ENCODE data around the gene DENND5A. TPM values are rescaled to one million over a fixed set of nuclear protein-coding genes. Genes with fewer than 3 reads are reported as not detected.

Gene DENND5A
- total RNA-seq, 2 donors from 2014 or later = 22.1 to 31.3 TPM

DNA sequence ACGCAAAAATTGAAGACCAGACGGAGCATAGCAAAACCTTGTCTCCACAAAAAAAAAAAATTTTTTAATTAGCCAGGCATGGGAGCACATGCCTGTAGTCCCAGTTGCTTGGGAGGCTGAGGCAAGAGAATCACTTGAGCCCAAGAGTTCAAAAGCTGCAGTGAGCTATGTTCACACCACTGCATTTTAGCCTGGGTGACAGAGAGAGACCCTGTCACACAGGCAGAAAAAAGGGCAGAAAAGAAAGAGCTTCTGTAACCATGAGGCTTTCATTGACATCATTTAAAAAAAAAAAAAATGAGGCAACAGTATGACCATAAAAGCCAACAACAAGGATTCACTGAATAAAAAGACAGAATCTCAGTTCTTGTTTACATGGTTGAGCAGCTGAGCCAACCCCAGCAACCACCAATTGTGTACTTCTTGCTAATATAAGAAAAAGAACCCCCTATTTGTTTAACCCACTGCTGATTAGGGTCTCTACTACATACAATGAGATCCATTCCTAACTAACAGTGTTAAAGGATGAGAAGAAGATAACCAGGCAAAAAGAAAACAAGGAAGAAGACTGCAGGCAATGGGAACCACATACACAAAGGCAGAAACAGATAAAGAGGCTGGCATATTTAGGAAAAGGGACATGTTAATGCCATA, 87.6 kb downstream of the DENND5A start:
- ATAC-seq = no peak
- no peak for DNase-seq
- WGBS, 2 donors = 97% methylated on average over 2 of the region's 2 CpGs
- Histone ChIP-seq H3K4me3 (no peak overlapping the region), H3K9me3 (no peaks in the 10 kb centered on the region), H3K36me3 (replicated peaks in 1 of 2; ENCODE audit: insufficient read depth in 1 of 2, low read depth in 2 of 2) (peaks cover 0 to 7% of the 10 kb centered on the region in 2 donors), H3K27ac (no peak overlapping the region), H3K4me1 (no peaks in the 10 kb centered on the region), H3K27me3 (no peaks in the 10 kb centered on the region)
- TF ChIP-seq POLR2A (IDR thresholded peaks at IDR 0.05) = no peak
- TF ChIP-seq, protein P1, sequence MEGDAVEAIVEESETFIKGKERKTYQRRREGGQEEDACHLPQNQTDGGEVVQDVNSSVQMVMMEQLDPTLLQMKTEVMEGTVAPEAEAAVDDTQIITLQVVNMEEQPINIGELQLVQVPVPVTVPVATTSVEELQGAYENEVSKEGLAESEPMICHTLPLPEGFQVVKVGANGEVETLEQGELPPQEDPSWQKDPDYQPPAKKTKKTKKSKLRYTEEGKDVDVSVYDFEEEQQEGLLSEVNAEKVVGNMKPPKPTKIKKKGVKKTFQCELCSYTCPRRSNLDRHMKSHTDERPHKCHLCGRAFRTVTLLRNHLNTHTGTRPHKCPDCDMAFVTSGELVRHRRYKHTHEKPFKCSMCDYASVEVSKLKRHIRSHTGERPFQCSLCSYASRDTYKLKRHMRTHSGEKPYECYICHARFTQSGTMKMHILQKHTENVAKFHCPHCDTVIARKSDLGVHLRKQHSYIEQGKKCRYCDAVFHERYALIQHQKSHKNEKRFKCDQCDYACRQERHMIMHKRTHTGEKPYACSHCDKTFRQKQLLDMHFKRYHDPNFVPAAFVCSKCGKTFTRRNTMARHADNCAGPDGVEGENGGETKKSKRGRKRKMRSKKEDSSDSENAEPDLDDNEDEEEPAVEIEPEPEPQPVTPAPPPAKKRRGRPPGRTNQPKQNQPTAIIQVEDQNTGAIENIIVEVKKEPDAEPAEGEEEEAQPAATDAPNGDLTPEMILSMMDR (IDR thresholded peaks at IDR 0.05) = no peak
- intact Hi-C loops (cut with DNase I) = no loop called here

DNA sequence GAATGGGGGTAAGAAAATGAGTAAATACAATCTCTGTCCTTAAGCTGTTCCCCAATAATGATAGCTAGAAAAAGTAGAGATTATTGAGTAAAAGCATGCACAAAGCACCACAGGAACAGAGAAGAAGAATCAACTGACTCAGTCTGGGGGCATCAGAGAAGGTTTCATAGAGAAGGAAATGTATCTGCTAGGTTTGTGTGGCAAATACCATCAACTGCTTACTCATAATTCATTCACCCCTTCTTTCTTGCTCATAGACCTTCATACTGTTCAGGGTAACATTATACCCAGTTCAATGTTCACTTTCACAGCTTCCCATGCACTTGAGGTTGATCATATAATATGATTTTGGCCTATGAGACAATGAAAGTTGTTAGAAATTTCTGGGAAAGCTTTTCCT, 88.6 kb downstream of the DENND5A start:
- intact Hi-C loops (cut with DNase I) = no loop called here
- H3K27ac ChIP-seq = no peak overlapping the region

DNA sequence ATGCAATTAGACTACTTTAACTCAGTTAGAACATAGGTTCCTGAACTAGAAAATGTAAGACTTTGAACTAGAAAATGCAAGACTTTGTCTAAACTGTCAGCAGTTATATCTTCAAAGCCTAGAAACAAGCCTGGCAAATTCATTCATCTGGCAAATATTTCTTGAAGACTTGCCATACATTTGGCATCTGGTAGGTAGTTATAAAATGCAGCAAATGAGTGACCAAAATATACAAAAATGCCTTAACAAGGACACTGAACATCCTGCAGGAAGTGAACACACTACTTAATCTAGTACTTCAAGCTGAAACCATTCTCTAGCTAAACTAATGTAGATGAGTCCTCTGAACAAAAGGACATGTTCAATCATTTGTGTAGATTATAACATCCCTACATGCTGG, 89.0 kb downstream of the DENND5A start:
- Histone ChIP-seq H3K4me1 (no peaks in the 10 kb centered on the region), H3K36me3 (replicated peaks in 1 of 2; ENCODE audit: insufficient read depth in 1 of 2, low read depth in 2 of 2) (peaks cover 0 to 7% of the 10 kb centered on the region in 2 donors), H3K27me3 (no peaks in the 10 kb centered on the region), H3K27ac (no peak overlapping the region), H3K9me3 (no peaks in the 10 kb centered on the region), H3K4me3 (no peak overlapping the region)
- ATAC-seq = no peak
- no peak for DNase-seq
- no peak for TF ChIP-seq POLR2A (IDR thresholded peaks at IDR 0.05)
- TF ChIP-seq, protein P1 (IDR thresholded peaks at IDR 0.05) = no peak
- intact Hi-C loops (cut with DNase I) = no loop called here

More for the DNA sequence above, 88.6 kb downstream of the DENND5A start:
- Histone ChIP-seq H3K36me3 (replicated peaks in 1 of 2; ENCODE audit: insufficient read depth in 1 of 2, low read depth in 2 of 2) (peaks cover 0 to 7% of the 10 kb centered on the region in 2 donors), H3K4me1 (no peaks in the 10 kb centered on the region), H3K4me3 (no peak overlapping the region), H3K9me3 (no peaks in the 10 kb centered on the region), H3K27me3 (no peaks in the 10 kb centered on the region)
- DNase-seq (no peak), ATAC-seq (no peak)
- TF ChIP-seq POLR2A (IDR thresholded peaks at IDR 0.05) = no peak
- TF ChIP-seq, protein P1 (IDR thresholded peaks at IDR 0.05) = no peak

DNA sequence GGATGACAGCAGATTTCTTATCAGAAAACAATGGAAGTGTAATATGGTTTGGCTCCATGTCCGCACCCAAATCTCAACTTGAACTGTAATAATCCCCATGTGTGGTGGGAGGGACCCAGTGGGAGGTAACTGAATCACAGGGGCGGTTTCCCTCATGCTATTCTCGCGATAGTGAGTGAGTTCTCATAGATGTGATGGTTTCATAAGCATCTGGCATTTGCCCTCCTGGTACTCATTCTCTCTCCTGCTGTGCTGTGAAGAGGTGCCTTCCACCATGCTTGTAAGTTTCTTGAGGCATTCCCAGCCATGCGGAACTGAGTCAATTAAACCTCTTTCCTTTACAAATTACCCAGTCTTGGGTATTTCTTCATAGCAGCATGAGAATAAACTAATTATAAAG, 92.8 kb downstream of the DENND5A start:
- TF ChIP-seq, protein P1 (IDR thresholded peaks at IDR 0.05) = no peak
- no peak for TF ChIP-seq POLR2A (IDR thresholded peaks at IDR 0.05)
- ATAC-seq (no peak), DNase-seq (no peak)
- intact Hi-C loops (cut with DNase I) = no loop called here
- H3K4me1 ChIP-seq = no peaks in the 10 kb centered on the region
- 91 to 95% methylated on average over 5 of the region's 5 CpGs for WGBS, 2 donors
- no peaks in the 10 kb centered on the region for H3K27me3 ChIP-seq
- H3K4me3 ChIP-seq = no peak overlapping the region
- no peak overlapping the region for H3K27ac ChIP-seq
- H3K36me3 ChIP-seq (replicated peaks in 1 of 2; ENCODE audit: insufficient read depth in 1 of 2, low read depth in 2 of 2) = peaks cover 0 to 16% of the 10 kb centered on the region in 2 donors
- no peaks in the 10 kb centered on the region for H3K9me3 ChIP-seq

DNA sequence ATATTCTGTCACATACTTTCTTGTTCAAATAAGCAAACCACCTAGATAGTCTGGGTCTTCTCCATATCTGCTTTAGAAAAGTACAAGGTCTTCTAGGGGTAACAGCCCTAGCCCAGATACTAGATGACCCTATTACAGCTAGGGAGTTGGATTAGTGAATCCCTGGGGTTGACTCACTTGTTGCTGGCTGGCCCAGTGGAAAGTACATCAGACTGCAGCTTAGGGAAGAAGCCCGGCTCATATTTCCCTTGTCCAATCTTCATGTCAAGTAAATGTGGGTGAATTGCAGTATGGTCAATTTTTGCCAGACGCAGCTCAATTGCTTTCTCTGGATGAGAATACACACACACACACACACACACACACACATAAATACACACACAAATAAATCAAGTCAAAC, 94.7 kb downstream of the DENND5A start:
- TF ChIP-seq POLR2A (IDR thresholded peaks at IDR 0.05) = no peak
- TF ChIP-seq, protein P1 (IDR thresholded peaks at IDR 0.05) = no peak
- intact Hi-C loops (cut with DNase I) = no loop called here
- Histone ChIP-seq H3K9me3 (no peaks in the 10 kb centered on the region), H3K36me3 (replicated peaks in 1 of 2; ENCODE audit: insufficient read depth in 1 of 2, low read depth in 2 of 2) (peaks cover 2 to 15% of the 10 kb centered on the region in 2 donors), H3K4me1 (no peaks in the 10 kb centered on the region), H3K27me3 (no peaks in the 10 kb centered on the region), H3K27ac (no peak overlapping the region), H3K4me3 (no peak overlapping the region)
- DNase-seq (no peak), ATAC-seq (no peak)
- 81 to 82% methylated on average over 2 of the region's 2 CpGs for WGBS, 2 donors

All from body of pancreas (tissue), 4 donors.